Left kidney (tissue), 2 donors: ENCODE measurements around the gene KRTAP1-1. TPM values are rescaled to one million over a fixed set of nuclear protein-coding genes. Genes with fewer than 3 reads are reported as not detected.
"Not testable (repeated sequence)": the region's sequence is repeated elsewhere in the genome, so short reads cannot be mapped to it uniquely, and the experiment has no call there.

Source experiments
- DNase-seq: peaks from one replicate; pipeline ENCODE4 v3.0.0-alpha.2; 2013
- polyA plus RNA-seq: library from polyadenylated mRNA; unstranded; fragments of 120-200 nt; gene quantifications from one replicate; pipeline ENCODE4 v1.2.1, GENCODE V29; 2013; ENCODE audit not compliant: insufficient read length

Gene KRTAP1-1
- polyA plus RNA-seq, 1 donor, result not detected

GRCh38 chr17:41055130-41055529 is 13.9 kb upstream of the KRTAP1-1 start, which contains the start of gene KRTAP2-2:
Gene KRTAP2-2 (minus strand): TSS chr17:41055230. CDS start chr17:41055211, 19 bp downstream.
- not testable (repeated sequence) for DNase-seq

DNA sequence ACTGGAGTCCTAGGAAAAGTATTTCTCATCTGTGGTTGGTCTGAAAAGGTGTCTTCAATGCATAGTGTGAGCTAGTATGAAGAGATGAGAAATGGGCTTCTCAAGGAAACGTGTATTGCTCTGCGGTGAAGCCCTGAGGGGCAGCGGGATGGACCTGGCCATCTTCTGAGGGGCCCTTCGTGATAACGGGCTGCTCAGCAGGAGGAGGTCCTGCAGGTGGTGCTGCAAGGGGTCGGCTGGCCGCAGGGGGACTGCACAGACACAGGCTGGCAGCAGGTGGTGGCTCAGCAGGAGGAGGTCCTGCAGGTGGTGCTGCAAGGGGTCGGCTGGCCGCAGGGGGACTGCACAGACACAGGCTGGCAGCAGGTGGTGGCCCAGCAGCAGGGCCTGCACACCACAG is 13.3 kb upstream of the KRTAP1-1 start:
- not testable (repeated sequence) for DNase-seq

GRCh38 chr17:41054025-41054424 is 12.8 kb upstream of the KRTAP1-1 start:
- peak; percentile 27 for DNase-seq

DNA sequence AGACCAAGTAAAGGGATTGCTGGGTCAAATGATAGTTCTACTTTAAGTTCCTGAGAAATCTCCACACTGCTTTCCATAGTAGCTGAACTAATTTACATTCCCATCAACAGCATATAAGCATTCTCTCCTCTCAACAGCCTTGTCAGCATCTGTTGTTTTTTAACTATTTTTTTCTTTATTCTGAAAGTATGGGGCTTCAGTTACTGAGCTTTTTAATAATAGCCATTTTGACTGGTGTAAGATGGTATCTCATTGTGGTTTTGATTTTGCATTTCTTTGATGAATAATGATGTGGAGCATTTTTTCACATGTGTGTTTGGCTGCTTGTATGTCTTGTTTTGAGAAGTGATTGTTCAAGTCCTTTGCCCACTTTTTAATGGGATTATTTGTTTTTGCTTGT is 11.3 kb upstream of the KRTAP1-1 start:
- DNase-seq, result no peak

DNA sequence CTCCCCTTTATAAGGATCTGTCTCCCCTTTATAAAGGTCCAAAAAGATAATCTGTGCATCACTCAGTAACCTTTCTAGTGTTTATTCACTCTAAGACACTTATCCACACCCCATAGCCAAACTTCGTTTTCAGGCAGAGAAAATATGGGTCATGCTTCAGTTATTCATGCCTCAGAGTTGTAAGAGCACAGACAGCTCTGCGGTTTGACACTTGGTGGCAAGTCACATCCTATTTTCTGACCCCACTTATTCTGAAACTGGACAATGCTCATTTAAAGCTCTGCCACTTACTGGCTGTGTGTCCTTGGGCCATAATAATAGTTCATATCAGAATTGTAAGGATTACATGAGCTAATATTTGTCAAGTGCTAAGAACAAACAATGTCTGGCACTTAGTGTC is 7.9 kb upstream of the KRTAP1-1 start:
- no peak for DNase-seq

GRCh38 chr17:41048441-41048840 is 7.2 kb upstream of the KRTAP1-1 start:
- DNase-seq, result no peak

GRCh38 chr17:41046735-41047465 is 5.7 kb upstream of the KRTAP1-1 start, which contains the start of gene KRTAP2-1:
Gene KRTAP2-1 (minus strand): TSS chr17:41047316. CDS start chr17:41047267, 49 bp downstream.
- DNase-seq, result not testable (repeated sequence)

DNA sequence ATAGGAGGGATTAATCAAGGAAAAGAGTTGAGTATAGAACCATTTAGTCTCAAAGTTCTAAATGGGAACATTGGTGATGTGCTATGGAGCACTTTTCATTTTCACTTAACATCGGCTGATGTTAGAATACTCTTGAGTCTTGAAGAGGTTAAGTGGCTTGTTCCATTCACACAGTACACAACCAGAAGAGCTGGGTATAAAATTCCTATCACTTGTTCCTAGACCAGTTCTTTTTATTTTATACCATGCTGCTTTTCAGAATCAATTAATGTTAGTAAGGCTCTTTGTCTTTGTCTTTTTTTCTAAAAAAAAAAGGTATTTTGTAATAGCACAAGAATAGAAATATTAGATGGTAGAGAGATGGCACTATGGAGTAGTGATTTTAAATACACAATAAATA is 1.7 kb upstream of the KRTAP1-1 start:
- DNase-seq, result no peak

- no peak for DNase-seq
Observed at GRCh38 chr17:41037853-41038350, 3.3 kb downstream of the KRTAP1-1 start.

DNA sequence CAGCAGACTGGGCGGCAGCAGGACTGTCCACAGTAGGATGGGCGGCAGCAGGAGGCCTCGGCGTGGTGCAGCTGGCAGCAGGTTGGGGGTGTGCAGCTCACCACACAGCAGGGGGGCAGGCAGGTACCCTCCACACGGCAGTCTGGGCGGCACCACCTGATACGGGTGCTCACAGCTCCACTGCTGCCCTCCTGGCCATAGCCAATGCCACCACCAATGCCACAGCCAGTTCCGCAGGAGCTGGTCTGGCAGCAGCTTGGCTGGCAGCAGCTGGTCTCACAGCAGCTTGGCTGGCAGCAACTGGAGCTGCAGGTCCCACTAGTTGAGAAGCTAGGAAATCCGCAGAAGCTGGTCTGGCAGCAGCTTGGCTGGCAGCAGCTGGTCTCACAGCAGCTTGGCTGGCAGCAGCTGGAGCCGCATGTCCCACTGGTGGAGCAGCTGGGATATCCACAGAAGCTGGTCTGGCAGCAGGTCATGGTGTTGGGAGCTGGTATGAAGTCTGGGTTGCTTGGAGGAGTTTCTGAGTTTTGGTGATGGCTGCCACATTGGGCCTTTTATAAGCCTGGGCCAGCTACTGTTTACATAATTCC is 6.8 kb downstream of the KRTAP1-1 start, which contains the start of gene KRTAP1-3:
Gene KRTAP1-3 (minus strand): TSS at position 529 of the 590 bp plus-strand sequence. CDS start 53 bp downstream, at position 476.
- DNase-seq, result not testable (repeated sequence)

GRCh38 chr17:41029633-41030245 is 11.5 kb downstream of the KRTAP1-1 start, which contains the start of gene KRTAP1-4:
Gene KRTAP1-4 (minus strand): TSS chr17:41030195. CDS start chr17:41030078, 117 bp downstream.
- DNase-seq, result no peak

DNA sequence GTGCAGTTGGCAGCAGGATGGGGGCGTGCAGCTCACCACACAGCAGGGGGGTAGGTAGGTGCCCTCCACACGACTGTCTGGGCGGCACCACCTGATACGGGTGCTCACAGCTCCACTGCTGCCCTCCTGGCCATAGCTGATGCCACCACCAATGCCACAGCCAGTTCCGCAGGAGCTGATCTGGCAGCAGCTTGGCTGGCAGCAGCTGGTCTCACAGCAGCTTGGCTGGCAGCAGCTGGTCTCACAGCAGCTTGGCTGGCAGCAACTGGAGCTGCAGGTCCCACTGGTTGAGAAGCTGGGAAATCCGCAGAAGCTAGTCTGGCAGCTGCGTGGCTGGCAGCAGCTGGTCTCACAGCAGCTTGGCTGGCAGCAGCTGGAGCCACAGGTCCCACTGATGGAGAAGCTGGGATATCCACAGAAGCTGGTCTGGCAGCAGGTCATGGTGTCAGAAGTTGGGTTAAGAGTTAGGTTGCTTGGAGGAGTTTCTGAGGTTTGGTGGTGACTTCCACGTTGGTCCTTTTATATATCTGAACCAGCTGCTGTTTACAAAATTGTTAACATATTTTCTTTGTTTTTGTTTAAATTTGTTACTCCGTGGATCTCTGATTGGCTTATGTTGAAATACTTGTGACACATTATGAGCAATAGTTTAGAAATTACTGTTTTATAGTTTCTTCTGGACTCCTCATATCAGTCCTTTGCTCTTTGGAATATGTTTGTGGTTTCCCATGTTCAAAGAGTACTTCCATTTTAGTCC is 14.4 kb downstream of the KRTAP1-1 start, which contains the start of gene KRTAP1-5:
Gene KRTAP1-5 (minus strand): TSS at position 494 of the 757 bp plus-strand sequence. CDS start 53 bp downstream, at position 441.
- DNase-seq, result no peak

GRCh38 chr17:41024697-41025096 is 16.6 kb downstream of the KRTAP1-1 start:
- DNase-seq, result no peak

- DNase-seq, result no peak
Observed at GRCh38 chr17:41020336-41020735, 20.9 kb downstream of the KRTAP1-1 start.

DNA sequence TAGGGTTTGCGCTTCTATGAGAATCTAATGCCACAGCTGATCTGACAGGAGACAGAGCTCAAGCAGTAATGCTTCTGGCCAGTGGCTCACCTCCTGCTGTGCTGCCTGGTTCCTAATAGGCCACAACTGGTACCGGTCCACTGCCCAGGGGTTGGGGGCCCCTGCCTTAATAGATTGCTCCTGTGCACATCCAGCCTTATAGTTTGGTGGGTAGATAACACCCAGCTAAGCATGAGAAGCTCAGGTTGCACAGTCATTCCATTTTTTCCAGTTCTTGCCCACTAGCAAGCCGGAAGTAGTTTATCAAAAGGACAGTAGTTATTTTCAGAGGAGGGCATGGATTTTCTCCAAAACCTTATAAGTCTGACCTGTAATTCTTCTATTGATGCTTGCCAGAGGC is 21.8 kb downstream of the KRTAP1-1 start:
- no peak for DNase-seq

DNA sequence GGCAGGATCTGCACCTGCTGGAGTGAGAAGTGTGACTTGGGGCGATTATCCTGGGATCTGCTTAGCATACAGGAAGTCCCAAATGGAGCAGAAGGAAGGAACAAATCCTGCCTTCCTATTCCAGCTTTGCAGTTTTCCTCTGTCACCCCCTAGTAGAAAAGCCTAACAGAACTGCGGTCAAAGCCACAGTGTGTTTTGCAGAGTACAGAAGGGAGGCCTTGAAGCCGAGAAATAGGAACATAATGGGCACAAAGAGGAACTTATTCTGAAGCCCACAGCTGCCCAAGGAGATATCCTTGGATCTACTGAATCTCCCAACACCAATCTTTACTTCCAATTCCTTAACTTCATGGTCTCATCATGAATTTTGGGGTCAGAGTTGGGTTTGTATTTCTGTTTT is 22.7 kb downstream of the KRTAP1-1 start:
- no peak for DNase-seq

DNA sequence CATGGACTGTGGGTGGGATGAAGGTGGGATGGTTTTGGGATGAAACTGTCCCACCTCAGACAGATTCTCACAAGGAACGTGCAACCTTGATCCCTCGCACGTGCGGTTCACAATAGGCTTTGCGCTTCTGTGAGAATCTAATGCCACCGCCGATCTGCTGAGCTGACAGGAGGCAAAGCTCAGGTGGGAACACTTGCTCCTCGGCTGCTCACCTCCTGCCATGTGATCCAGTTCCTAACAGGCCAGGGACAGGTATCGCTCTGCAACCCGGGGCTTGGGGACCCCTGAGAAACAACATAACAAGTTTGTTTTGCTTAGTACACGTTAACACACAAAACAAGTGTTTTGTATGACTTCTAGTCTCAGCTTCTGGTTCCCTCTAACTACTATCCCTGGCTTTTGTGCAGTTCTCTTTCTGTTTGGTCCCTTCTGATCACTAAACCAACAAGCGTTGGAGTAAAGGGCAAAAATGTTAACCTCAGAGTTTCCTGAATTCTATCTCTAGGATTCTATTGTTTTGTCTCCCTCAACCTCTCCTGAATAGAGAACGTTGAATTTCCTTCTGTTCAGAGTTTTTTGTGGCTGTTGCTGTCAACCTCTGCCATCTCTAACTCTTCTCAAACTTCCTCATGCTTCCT is 24.6 kb downstream of the KRTAP1-1 start:
- DNase-seq, result no peak

DNA sequence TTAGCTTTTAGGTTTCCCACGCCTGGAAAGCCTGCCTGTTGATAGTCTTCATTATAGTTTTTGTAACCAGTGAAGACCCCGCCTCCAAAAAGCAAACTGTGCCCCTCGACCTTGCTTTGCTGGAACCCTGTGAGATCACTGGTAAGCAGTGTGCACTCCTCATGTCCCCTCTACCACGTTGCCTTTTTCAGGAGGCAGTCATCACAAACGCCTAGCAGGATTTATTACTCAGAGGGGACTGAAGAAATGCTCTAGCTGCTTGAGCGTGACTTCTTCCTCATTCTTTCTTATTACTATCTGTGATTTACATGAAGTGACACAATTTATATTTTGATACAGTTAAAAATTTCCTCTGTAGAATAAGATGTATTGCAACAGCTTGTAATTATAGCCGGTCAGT is 25.8 kb downstream of the KRTAP1-1 start:
- DNase-seq, result no peak

DNA sequence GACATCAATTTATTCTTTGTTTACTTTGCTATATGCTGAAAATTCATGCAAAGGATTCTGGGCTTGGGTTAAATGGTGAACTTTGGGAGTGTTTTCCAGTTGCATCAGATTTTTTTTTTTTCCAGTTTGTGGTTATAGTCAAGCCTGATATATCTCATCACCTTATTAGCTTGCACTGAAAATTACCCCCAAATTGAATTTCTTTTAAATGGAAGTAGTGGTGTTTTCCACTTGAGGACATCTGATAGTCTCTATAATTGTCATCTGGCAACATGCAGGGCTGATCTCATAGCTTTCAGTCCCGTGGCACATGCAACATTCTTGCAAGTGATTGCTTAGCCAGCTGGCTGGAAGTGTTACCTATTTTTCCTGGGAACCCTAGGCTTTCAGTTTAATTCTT is 27.6 kb downstream of the KRTAP1-1 start:
- no peak for DNase-seq

- DNase-seq, result no peak
Observed at GRCh38 chr17:41013181-41013580, 28.1 kb downstream of the KRTAP1-1 start.
